ENCODE results near the gene NPTN. TPM values are rescaled to one million over a fixed set of nuclear protein-coding genes. Genes with fewer than 3 reads are reported as not detected.

NPTN gene
- total and polyA plus RNA-seq, 9 of the 15 experiments (the other 6 are each of a cell fraction or from before 2014, with no cell fraction given), result 9.6 to 48.5 (median 21.7) TPM

- Histone ChIP-seq H2AFZ (ENCODE audit: low read depth, low read length) (no peak overlapping the region), H4K20me1 (replicated peaks; ENCODE audit: control insufficient read depth, insufficient read depth, low read length) (peaks cover 36% of the 10 kb centered on the region), H3K4me2 (ENCODE audit: insufficient read depth, low read length) (no peak overlapping the region), H3K4me1 (replicated peaks in 1 of 2; ENCODE audit: control insufficient read depth in 2 of 2, insufficient read depth in 2 of 2, low read length in 2 of 2) (peaks cover 12 to 47% of the 10 kb centered on the region in 2 experiments), H3K36me3 (ENCODE audit: control insufficient read depth, insufficient read depth, low read length) (peaks cover 11% of the 10 kb centered on the region; the same call in 2 of the 3 replicates), H3K9me3 (replicated peaks; ENCODE audit: control insufficient read depth, insufficient read depth, low read depth, low read length) (no peaks in the 10 kb centered on the region), H3K79me2 (ENCODE audit: control insufficient read depth, insufficient read depth, low read length) (peaks cover 76% of the 10 kb centered on the region), H3K27me3 (ENCODE audit: control insufficient read depth in 2 of 2, insufficient read depth in 2 of 2, low read length in 2 of 2) (no peaks in the 10 kb centered on the region), H3K27ac (ENCODE audit: extremely low read depth, low read depth, low read length) (no peak overlapping the region), H3K4me3 (no peak overlapping the region), H3K9me1 (ENCODE audit: control insufficient read depth, insufficient read depth, low read length) (no peaks in the 10 kb centered on the region), H3K9ac (ENCODE audit: insufficient read depth in 1 of 2, low read depth in 2 of 2, low read length in 2 of 2) (no peak overlapping the region)
- ChIA-PET CTCF (ENCODE audit: low intra/inter-chr PET ratio) (no interaction called here), POLR2A (interaction anchor here (0.6 to 2.7 kb wide), 7 partner anchors 9 to 36 kb away, joined by 3 to 10 read pairs (median 3); partner anchors contain the start of gene NPTN)
- no peak for DNase-seq (ENCODE audit: extremely low read depth in 1 of 4, low spot score in 3 of 4)
- in situ Hi-C loops (cut with MboI), result no loop called here
- 17% methylated on average over 1 of the region's 1 CpG for WGBS (ENCODE audit: insufficient coverage, low coverage, missing lambda C conversion rate)
- FAIRE-seq, result peak; percentile 35
- peak; percentile 38 for ATAC-seq
- intact Hi-C loops (cut with micrococcal nuclease), result no loop called here
- no TSS peak for BruUV-seq (replicated peaks)
- TF ChIP-seq FOXJ2 (tag; IDR thresholded peaks at IDR 0.05) (peak; percentile 91), ZNF280B (CRISPR knock-in tag; IDR thresholded peaks at IDR 0.05) (no peak), ZNF311 (CRISPR knock-in tag; IDR thresholded peaks at IDR 0.05) (no peak), FOXP4 (CRISPR knock-in tag; IDR thresholded peaks at IDR 0.05; ENCODE audit: borderline replicate concordance) (no peak), ZNF398 (CRISPR knock-in tag; IDR thresholded peaks at IDR 0.05) (no peak), CEBPG (CRISPR knock-in tag; IDR thresholded peaks at IDR 0.05) (no peak), CEBPG (tag; conservative IDR thresholded peaks at IDR 0.05 in 1 of 2, IDR thresholded peaks at IDR 0.05 in 1 of 2) (no peak), FOXJ3 (CRISPR knock-in tag; IDR thresholded peaks at IDR 0.05) (peak; percentile 72), MXI1 (IDR thresholded peaks at IDR 0.05; ENCODE audit: low read depth, low read length) (0 out of 2 replicates have a peak, but pooled peaks have one; percentile 43), DEAF1 (CRISPR knock-in tag; IDR thresholded peaks at IDR 0.05) (no peak), E2F5 (CRISPR knock-in tag; IDR thresholded peaks at IDR 0.05) (no peak), SRSF9 (IDR thresholded peaks at IDR 0.05; ENCODE audit: borderline replicate concordance, low read depth, low read length) (no peak)
These were observed 37.0 kb downstream of the NPTN start for GRCh38 chr15:73596174-73596573.
